NCI-H146 treated with DMSO at 0.1 percent for 48 hours (cell line): ENCODE results near the gene ATP8B3.

Experiments
- DNase-seq: peaks from one replicate; lab custom pipeline; 2025; ENCODE audit not compliant: unreplicated experiment; lab: John Stamatoyannopoulos, UW

Gene ATP8B3

GRCh38 chr19:1816530-1817298 lies 4.6 kb upstream of the ATP8B3 start:
- no peak for DNase-seq

GRCh38 chr19:1815605-1816529 lies 3.8 kb upstream of the ATP8B3 start:
- no peak for DNase-seq

GRCh38 chr19:1814833-1815604 lies 2.9 kb upstream of the ATP8B3 start:
- DNase-seq, result no peak

GRCh38 chr19:1814391-1814790 lies 2.3 kb upstream of the ATP8B3 start:
- DNase-seq, result no peak

- no peak for DNase-seq
Measured at GRCh38 chr19:1813192-1814182, 1.4 kb upstream of the ATP8B3 start.

GRCh38 chr19:1812426-1813191 lies 533 bp upstream of the ATP8B3 start:
- DNase-seq, result peak; percentile 70

GRCh38 chr19:1811472-1811894 lies 593 bp downstream of the ATP8B3 start:
- no peak for DNase-seq

- DNase-seq, result no peak
Measured at GRCh38 chr19:1810439-1811160, 1.5 kb downstream of the ATP8B3 start.

GRCh38 chr19:1809678-1810077 lies 2.4 kb downstream of the ATP8B3 start:
- DNase-seq, result no peak

- no peak for DNase-seq
Measured at GRCh38 chr19:1808395-1808731, 3.7 kb downstream of the ATP8B3 start.

- no peak for DNase-seq
Measured at GRCh38 chr19:1807695-1808394, 4.2 kb downstream of the ATP8B3 start.

GRCh38 chr19:1807030-1807694 lies 4.9 kb downstream of the ATP8B3 start:
- DNase-seq, result no peak

- no peak for DNase-seq
Measured at GRCh38 chr19:1806184-1807029, 5.7 kb downstream of the ATP8B3 start.

GRCh38 chr19:1805401-1806183 lies 6.5 kb downstream of the ATP8B3 start:
- DNase-seq, result no peak

- DNase-seq, result no peak
Measured at GRCh38 chr19:1804858-1805257, 7.2 kb downstream of the ATP8B3 start.
